Measurements from ENCODE around the gene DCLK2. TPM values are rescaled to one million over a fixed set of nuclear protein-coding genes. Genes with fewer than 3 reads are reported as not detected.

The DCLK2 gene
- total RNA-seq, 2 donors from 2014 or later, result 0.20 to 0.42 TPM

- Histone ChIP-seq H3K4me3 (ENCODE audit: low read length) (no peak overlapping the region), H3K4me1 (ENCODE audit: control insufficient read depth, insufficient read depth, low read length) (no peaks in the 10 kb centered on the region), H3K36me3 (ENCODE audit: control insufficient read depth, insufficient read depth, low read length) (no peaks in the 10 kb centered on the region), H3K9me3 (ENCODE audit: control insufficient read depth, low read length) (peaks cover 12% of the 10 kb centered on the region), H3K9ac (ENCODE audit: extremely low read depth, low read length, poor library complexity, severe bottlenecking) (no peak overlapping the region), H3K27ac (ENCODE audit: low read depth, low read length) (no peak overlapping the region), H3K27me3 (ENCODE audit: control insufficient read depth, insufficient read depth, low read length, poor library complexity, severe bottlenecking) (no peaks in the 10 kb centered on the region)
- peaks cover 5% of the 10 kb centered on the region for H3K9me3 Mint-ChIP-seq
- TF ChIP-seq, protein P1, sequence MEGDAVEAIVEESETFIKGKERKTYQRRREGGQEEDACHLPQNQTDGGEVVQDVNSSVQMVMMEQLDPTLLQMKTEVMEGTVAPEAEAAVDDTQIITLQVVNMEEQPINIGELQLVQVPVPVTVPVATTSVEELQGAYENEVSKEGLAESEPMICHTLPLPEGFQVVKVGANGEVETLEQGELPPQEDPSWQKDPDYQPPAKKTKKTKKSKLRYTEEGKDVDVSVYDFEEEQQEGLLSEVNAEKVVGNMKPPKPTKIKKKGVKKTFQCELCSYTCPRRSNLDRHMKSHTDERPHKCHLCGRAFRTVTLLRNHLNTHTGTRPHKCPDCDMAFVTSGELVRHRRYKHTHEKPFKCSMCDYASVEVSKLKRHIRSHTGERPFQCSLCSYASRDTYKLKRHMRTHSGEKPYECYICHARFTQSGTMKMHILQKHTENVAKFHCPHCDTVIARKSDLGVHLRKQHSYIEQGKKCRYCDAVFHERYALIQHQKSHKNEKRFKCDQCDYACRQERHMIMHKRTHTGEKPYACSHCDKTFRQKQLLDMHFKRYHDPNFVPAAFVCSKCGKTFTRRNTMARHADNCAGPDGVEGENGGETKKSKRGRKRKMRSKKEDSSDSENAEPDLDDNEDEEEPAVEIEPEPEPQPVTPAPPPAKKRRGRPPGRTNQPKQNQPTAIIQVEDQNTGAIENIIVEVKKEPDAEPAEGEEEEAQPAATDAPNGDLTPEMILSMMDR (conservative IDR thresholded peaks at IDR 0.05), result no peak
- 92 to 94% methylated on average over 4 of the region's 4 CpGs for WGBS, 2 experiments (ENCODE audit: insufficient coverage in 1 of 2, insufficient read length in 1 of 2)
- H3K27me3 Mint-ChIP-seq (ENCODE audit: insufficient read depth), result no peaks in the 10 kb centered on the region
- H3K36me3 Mint-ChIP-seq (ENCODE audit: low read depth), result no peaks in the 10 kb centered on the region
- H3K4me1 Mint-ChIP-seq, result peaks cover 10% of the 10 kb centered on the region
- no peak for DNase-seq
- H3K4me3 Mint-ChIP-seq, result no peak overlapping the region
- H3K27ac Mint-ChIP-seq, result no peak overlapping the region
These were observed 27.7 kb upstream of the DCLK2 start for GRCh38 chr4:150050566-150050965.

- no peaks in the 10 kb centered on the region for H3K36me3 Mint-ChIP-seq (ENCODE audit: low read depth)
- Histone ChIP-seq H3K9ac (ENCODE audit: extremely low read depth, low read length, poor library complexity, severe bottlenecking) (no peak overlapping the region), H3K27me3 (ENCODE audit: control insufficient read depth, insufficient read depth, low read length, poor library complexity, severe bottlenecking) (no peaks in the 10 kb centered on the region), H3K27ac (ENCODE audit: low read depth, low read length) (no peak overlapping the region), H3K4me1 (ENCODE audit: control insufficient read depth, insufficient read depth, low read length) (no peaks in the 10 kb centered on the region), H3K9me3 (ENCODE audit: control insufficient read depth, low read length) (peaks cover 18% of the 10 kb centered on the region), H3K36me3 (ENCODE audit: control insufficient read depth, insufficient read depth, low read length) (no peaks in the 10 kb centered on the region), H3K4me3 (ENCODE audit: low read length) (no peak overlapping the region)
- H3K27me3 Mint-ChIP-seq (ENCODE audit: insufficient read depth), result no peaks in the 10 kb centered on the region
- DNase-seq, result no peak
- TF ChIP-seq, protein P1 (conservative IDR thresholded peaks at IDR 0.05), result no peak
- H3K27ac Mint-ChIP-seq, result no peak overlapping the region
- H3K4me1 Mint-ChIP-seq, result peaks cover 10% of the 10 kb centered on the region
- 86 to 93% methylated on average over 2 to 3 of the region's 3 CpGs for whole genome bisulfite sequencing, 2 experiments (ENCODE audit: insufficient coverage in 1 of 2, insufficient read length in 1 of 2)
- no peak overlapping the region for H3K4me3 Mint-ChIP-seq
- peaks cover 10% of the 10 kb centered on the region for H3K9me3 Mint-ChIP-seq
These were observed 27.1 kb upstream of the DCLK2 start for GRCh38 chr4:150051111-150051510.

DNA sequence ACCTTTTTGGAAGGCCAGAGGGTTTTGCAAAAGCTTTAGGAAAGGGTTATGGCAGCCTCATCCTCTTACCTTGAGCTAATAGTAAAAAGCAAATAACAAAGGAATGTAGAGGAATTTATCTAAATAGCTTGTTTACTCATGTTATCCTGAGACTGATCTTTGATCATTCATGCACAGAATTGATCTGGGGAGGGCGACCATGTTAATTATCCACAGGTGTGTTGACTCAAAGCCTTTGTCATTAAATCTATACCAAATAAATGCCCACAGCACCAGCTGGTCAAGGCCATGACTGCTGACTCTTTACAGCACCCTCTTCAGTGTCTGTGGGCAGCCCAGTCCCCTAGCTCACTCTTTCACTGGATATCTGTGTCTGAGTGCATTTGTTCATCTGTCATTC, 22.8 kb upstream of the DCLK2 start:
- Mint-ChIP-seq H3K36me3 (ENCODE audit: low read depth) (no peaks in the 10 kb centered on the region), H3K4me1 (no peaks in the 10 kb centered on the region)
- TF ChIP-seq, protein P1 (conservative IDR thresholded peaks at IDR 0.05), result no peak

More for the DNA sequence above, 22.8 kb upstream of the DCLK2 start:
- DNase-seq, result no peak
- Mint-ChIP-seq H3K4me3 (no peak overlapping the region), H3K9me3 (peaks cover 23% of the 10 kb centered on the region), H3K27ac (no peak overlapping the region), H3K27me3 (ENCODE audit: insufficient read depth) (no peaks in the 10 kb centered on the region)
- Histone ChIP-seq H3K9ac (ENCODE audit: extremely low read depth, low read length, poor library complexity, severe bottlenecking) (no peak overlapping the region), H3K36me3 (ENCODE audit: control insufficient read depth, insufficient read depth, low read length) (no peaks in the 10 kb centered on the region), H3K27me3 (ENCODE audit: control insufficient read depth, insufficient read depth, low read length, poor library complexity, severe bottlenecking) (no peaks in the 10 kb centered on the region), H3K27ac (ENCODE audit: low read depth, low read length) (no peak overlapping the region), H3K4me3 (ENCODE audit: low read length) (no peak overlapping the region), H3K9me3 (ENCODE audit: control insufficient read depth, low read length) (peaks cover 31% of the 10 kb centered on the region), H3K4me1 (ENCODE audit: control insufficient read depth, insufficient read depth, low read length) (no peaks in the 10 kb centered on the region)
- WGBS, 2 experiments (ENCODE audit: insufficient coverage in 1 of 2, insufficient read length in 1 of 2), result 81% methylated on average over 1 of the region's 1 CpG; no CpG with 5 or more reads in 1 of the 2 experiments

Measured in endodermal cell (in vitro differentiated cells).